T-helper 17 cell (primary cell): Measurements from ENCODE around the gene SPATA2. TPM values are rescaled to one million over a fixed set of nuclear protein-coding genes. Genes with fewer than 3 reads are reported as not detected.
"Not testable (repeated sequence)": the region's sequence is repeated elsewhere in the genome, so short reads cannot be mapped to it uniquely, and the experiment has no call there.

ENCODE experiments used
- ATAC-seq: fragments of 150-1000 bp; cut with Tn5 transposase; 2 replicates; pipeline ENCODE4 v1.10.0; 2021; ENCODE audit warnings: mild to moderate bottlenecking, moderate library complexity
- DNase-seq, 3 donors: peaks; one replicate each; pipeline versions ENCODE4 v3.0.0 to v3.0.0-alpha.2; 2020 to 2021
- H3K9me3 ChIP-seq: one replicate; pipeline ENCODE4 v1.7.0; 2013; ENCODE audit warnings: low read length, mild to moderate bottlenecking; ENCODE audit not compliant: control insufficient read depth, poor library complexity, severe bottlenecking
- H3K27ac Mint-ChIP-seq: one replicate; pipeline ENCODE4 v1.8.0; 2022; ENCODE audit warnings: mild to moderate bottlenecking, moderate library complexity, mixed read lengths
- H3K27me3 Mint-ChIP-seq: one replicate; pipeline ENCODE4 v1.8.0; 2022; ENCODE audit warnings: mixed read lengths
- H3K36me3 Mint-ChIP-seq: one replicate; pipeline ENCODE4 v1.8.0; 2022; ENCODE audit warnings: low read depth, mixed read lengths
- H3K4me1 Mint-ChIP-seq: one replicate; pipeline ENCODE4 v1.8.0; 2022; ENCODE audit warnings: mild to moderate bottlenecking, mixed read lengths
- H3K4me3 Mint-ChIP-seq: one replicate; pipeline ENCODE4 v1.8.0; 2022; ENCODE audit warnings: mild to moderate bottlenecking, moderate library complexity, mixed read lengths
- total RNA-seq, 4 donors: library from RNA in 2 of 4; stranded (reverse) in 2 of 4; gene quantifications; one replicate each; pipeline ENCODE4 v1.2.3 and lab custom pipeline; 2022 to 2026

The SPATA2 gene
- total RNA-seq, 2 donors from 2014 or later, result 23.5 to 24.9 TPM

GRCh38 chr20:49905415-49906091 lies 9.8 kb downstream of the SPATA2 start:
- DNase-seq (no peak), ATAC-seq (no peak)
- Mint-ChIP-seq H3K27me3 (no peaks in the 10 kb centered on the region), H3K4me1 (peaks cover 7% of the 10 kb centered on the region), H3K36me3 (peaks cover 9% of the 10 kb centered on the region), H3K27ac (no peak overlapping the region), H3K4me3 (peak overlapping the region; percentile 7)
- H3K9me3 ChIP-seq, result no peaks in the 10 kb centered on the region

DNA sequence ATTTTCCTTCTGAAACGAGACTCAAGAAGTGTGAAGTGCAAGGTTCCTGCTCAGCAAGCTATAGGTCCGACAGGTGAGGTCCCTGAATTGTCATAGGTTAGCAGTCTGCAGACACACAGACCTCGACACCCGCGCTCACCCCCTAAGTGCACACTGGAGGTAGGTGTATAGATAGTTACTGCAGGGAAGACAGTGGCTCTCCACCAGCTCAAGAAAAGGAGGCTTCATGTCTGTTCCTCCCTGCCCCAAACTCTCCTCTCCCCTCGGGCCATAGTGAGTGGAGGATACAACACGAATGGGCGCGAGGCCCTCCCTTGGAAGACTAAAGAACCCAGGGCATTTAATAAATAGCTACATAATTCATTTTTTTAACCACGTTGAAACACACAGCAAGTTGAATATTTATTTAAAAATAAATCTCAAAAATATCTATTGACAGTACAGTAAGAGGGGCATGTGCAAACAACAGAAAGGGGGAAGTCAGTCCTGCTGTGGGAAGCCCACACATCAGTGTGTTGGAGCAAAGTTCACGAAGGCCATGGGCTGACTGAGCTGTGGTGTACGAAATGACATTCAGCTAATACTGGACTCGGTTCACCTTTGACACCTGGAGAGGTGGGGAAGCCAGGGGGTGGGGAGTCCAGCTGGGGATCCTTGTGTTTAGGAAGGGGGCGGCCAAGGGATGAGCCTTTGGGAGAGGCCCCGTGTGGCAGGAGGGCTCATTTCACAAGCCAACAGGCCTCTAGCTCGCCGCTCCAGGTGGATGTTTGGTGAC lies 10.7 kb downstream of the SPATA2 start:
- Mint-ChIP-seq H3K27ac (no peak overlapping the region), H3K4me3 (no peak overlapping the region), H3K27me3 (no peaks in the 10 kb centered on the region), H3K4me1 (peaks cover 7% of the 10 kb centered on the region), H3K36me3 (peaks cover 8% of the 10 kb centered on the region)
- no peaks in the 10 kb centered on the region for H3K9me3 ChIP-seq
- DNase-seq, result no peak
- no peak for ATAC-seq

GRCh38 chr20:49901588-49901987 lies 13.7 kb downstream of the SPATA2 start:
- H3K27ac Mint-ChIP-seq, result no peak overlapping the region
- H3K27me3 Mint-ChIP-seq, result no peaks in the 10 kb centered on the region
- peaks cover 7% of the 10 kb centered on the region for H3K4me1 Mint-ChIP-seq
- no peak for ATAC-seq
- no peak overlapping the region for H3K4me3 Mint-ChIP-seq
- H3K9me3 ChIP-seq, result no peaks in the 10 kb centered on the region
- no peak for DNase-seq
- peaks cover 4% of the 10 kb centered on the region for H3K36me3 Mint-ChIP-seq

DNA sequence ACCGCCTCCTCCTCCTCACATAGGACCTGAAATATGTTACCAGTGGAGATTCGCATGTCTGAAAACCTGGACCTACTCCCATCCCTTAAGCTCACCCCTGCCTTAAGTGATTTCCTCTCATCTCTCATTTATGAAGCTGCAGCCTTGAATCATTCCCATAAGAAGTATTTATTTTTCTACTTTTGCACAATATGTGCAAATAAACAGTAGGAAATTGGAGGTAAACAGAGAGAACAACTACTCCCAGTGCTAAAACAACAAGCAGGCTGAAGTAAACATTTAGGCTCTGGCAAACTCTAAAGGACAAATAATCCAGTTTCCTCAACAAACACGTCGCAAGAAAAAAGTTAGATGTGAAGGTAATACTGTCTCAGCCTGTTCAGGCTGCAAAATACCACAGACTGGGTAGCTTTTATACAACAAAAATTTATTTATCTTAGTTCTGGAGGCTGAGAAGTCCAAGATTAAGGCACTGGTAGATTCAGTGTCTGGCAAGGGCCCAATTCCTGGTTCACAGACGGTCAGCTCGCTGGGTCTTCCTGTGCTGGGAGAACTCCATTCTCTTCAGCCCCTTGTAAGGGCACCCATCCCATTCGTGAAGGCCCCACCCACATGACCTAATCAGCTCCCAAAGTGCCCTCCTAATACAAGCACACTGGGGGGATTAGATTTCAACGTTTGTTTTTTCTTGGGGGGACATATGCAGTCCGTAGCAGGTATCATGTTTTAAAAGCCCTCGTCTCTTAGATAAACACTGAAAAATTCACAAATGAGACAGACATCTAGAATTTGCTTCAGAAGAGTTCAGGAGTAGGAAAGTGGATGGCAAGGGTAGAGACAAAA lies 15.6 kb downstream of the SPATA2 start:
- ATAC-seq, result no peak
- peak overlapping the region; percentile 49 for H3K27ac Mint-ChIP-seq
- peaks cover 3% of the 10 kb centered on the region for H3K4me1 Mint-ChIP-seq
- no peaks in the 10 kb centered on the region for H3K9me3 ChIP-seq
- no peak overlapping the region for H3K4me3 Mint-ChIP-seq
- DNase-seq, result no peak
- no peaks in the 10 kb centered on the region for H3K27me3 Mint-ChIP-seq
- no peaks in the 10 kb centered on the region for H3K36me3 Mint-ChIP-seq

DNA sequence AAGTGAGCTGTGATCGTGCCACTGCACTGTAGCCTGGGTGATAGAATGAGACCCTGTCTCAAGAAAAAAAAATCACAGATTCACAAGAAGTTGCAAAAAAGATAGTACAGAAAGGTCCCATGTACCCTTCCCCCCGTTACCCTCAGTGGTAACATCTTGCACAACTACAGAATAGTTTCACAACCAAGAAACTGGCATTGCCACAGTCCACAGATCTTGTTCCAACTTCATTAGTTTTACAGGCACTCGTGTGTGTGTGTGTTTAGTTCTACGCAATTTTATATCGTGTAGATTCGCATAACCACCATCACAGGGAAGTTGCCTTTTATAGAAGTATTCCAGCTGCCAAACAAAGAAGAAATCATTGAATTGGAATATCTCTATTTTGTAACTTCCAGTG lies 19.1 kb downstream of the SPATA2 start:
- H3K27ac Mint-ChIP-seq, result no peak overlapping the region
- no peak for DNase-seq
- H3K27me3 Mint-ChIP-seq, result no peaks in the 10 kb centered on the region
- no peak for ATAC-seq
- no peaks in the 10 kb centered on the region for H3K9me3 ChIP-seq
- H3K4me3 Mint-ChIP-seq, result no peak overlapping the region
- H3K36me3 Mint-ChIP-seq, result no peaks in the 10 kb centered on the region
- H3K4me1 Mint-ChIP-seq, result peaks cover 19% of the 10 kb centered on the region

DNA sequence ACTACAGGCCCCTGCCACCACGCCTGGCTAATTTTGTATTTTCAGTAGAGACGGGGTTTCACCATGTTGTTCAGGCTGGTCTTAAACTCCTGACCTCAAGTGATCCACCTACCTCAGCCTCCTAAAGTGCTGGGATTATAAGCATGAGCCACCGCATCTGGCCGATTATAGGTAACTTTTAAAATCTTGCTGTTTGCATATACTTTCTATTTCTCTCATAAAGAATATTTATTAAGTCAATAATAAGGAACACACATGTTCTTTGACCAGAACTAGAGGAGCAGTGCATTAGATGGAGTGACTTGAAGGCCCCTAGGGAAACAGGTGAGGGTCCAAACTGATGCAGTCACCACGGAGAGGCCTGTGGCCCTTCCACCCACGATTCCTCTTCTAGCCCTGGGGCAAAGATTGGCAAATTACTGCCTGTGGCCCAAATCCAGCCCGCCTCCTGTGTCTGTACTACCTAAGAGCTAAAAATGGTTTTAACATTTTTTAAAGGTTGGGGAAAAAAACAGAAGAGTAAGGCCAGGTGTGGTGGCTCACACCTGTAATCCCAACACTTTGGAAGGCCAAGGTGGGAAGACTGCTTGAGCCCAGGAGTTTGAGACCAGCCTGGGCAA lies 19.7 kb downstream of the SPATA2 start:
- peaks cover 19% of the 10 kb centered on the region for H3K4me1 Mint-ChIP-seq
- DNase-seq, H3K27me3 Mint-ChIP-seq, H3K4me3 Mint-ChIP-seq, H3K9me3 ChIP-seq, H3K27ac Mint-ChIP-seq, ATAC-seq, H3K36me3 Mint-ChIP-seq: not testable (repeated sequence)

GRCh38 chr20:49894073-49894470 lies 21.3 kb downstream of the SPATA2 start:
- Mint-ChIP-seq H3K36me3 (no peaks in the 10 kb centered on the region), H3K4me1 (peaks cover 23% of the 10 kb centered on the region), H3K27me3 (no peaks in the 10 kb centered on the region), H3K27ac (peak overlapping the region; percentile 71), H3K4me3 (peak overlapping the region; percentile 77)
- no peaks in the 10 kb centered on the region for H3K9me3 ChIP-seq
- DNase-seq (no peak), ATAC-seq (peak; percentile 57)

DNA sequence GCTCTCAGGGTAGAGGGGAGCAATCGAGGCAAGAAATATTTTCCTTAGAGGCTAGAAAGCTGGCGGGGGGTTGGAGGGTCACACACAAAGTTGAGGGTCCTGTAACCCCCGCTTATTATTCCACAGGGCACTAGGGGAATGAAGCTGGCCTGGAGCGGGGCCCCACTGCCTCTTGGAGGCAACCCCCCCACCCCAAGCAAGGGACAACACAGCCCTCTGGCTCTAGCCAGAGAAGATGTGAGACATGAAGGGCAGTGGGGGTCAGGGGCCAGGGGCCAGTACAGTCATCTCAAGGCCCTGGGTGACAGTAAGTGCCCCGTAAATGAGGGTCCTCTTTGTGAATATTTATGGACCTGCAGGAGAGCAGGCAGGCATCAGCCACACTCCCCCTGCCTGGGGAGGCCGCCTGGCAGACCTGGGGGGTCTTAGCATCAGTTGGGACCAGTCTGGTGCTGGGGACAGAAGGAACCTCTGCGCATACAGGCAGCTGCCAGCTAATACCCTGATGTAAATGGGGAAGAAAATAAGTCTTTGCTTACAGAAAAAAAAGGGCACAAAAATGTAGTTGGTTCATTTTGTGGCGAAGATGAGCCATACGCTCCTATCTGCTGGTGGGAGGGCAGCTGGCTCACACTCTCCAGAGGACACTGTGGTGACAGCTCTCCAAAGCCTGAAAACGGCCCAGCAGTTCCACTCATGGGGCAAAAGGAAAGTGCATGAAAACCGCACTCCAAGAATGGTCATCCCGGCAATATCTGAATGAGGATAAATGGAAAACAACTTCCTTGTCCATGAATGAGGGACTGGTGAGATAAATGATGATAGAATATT lies 21.9 kb downstream of the SPATA2 start:
- H3K4me3 Mint-ChIP-seq, result peak overlapping the region; percentile 77
- DNase-seq (no peak), ATAC-seq (peak; percentile 37)
- no peaks in the 10 kb centered on the region for H3K27me3 Mint-ChIP-seq
- no peaks in the 10 kb centered on the region for H3K9me3 ChIP-seq
- no peaks in the 10 kb centered on the region for H3K36me3 Mint-ChIP-seq
- peaks cover 25% of the 10 kb centered on the region for H3K4me1 Mint-ChIP-seq
- peak overlapping the region; percentile 71 for H3K27ac Mint-ChIP-seq

DNA sequence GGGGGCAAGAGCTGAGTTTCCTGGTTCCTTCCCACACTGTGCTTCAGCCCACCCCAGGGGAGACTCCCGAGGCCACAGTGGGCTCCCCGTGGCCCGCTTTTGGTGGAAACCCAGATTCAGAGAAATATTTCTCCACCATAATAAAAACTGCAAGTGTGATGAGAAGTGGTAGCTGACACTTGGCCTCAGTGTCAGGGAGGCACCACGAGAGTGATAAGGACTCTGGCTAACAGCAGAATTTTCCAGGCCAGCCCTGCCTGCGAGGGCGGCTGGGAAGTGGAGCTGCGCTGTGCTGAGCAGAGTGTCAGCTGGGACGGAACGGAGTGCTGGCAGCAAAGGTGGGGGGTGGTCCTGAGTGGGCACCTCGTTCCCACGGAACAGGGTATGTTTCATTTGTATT lies 22.5 kb downstream of the SPATA2 start:
- peak overlapping the region; percentile 71 for H3K27ac Mint-ChIP-seq
- H3K27me3 Mint-ChIP-seq, result no peaks in the 10 kb centered on the region
- ATAC-seq (no peak), DNase-seq (no peak)
- H3K4me3 Mint-ChIP-seq, result no peak overlapping the region
- H3K4me1 Mint-ChIP-seq, result peaks cover 27% of the 10 kb centered on the region
- no peaks in the 10 kb centered on the region for H3K9me3 ChIP-seq
- no peaks in the 10 kb centered on the region for H3K36me3 Mint-ChIP-seq

- ATAC-seq, result no peak
- DNase-seq, result no peak
- H3K4me3 Mint-ChIP-seq, result peak overlapping the region; percentile 31
- H3K27ac Mint-ChIP-seq, result peak overlapping the region; percentile 71
- H3K36me3 Mint-ChIP-seq, result no peaks in the 10 kb centered on the region
- H3K27me3 Mint-ChIP-seq, result no peaks in the 10 kb centered on the region
- H3K4me1 Mint-ChIP-seq, result peaks cover 30% of the 10 kb centered on the region
- H3K9me3 ChIP-seq, result no peaks in the 10 kb centered on the region
Observed at GRCh38 chr20:49892260-49892659, 23.1 kb downstream of the SPATA2 start.

DNA sequence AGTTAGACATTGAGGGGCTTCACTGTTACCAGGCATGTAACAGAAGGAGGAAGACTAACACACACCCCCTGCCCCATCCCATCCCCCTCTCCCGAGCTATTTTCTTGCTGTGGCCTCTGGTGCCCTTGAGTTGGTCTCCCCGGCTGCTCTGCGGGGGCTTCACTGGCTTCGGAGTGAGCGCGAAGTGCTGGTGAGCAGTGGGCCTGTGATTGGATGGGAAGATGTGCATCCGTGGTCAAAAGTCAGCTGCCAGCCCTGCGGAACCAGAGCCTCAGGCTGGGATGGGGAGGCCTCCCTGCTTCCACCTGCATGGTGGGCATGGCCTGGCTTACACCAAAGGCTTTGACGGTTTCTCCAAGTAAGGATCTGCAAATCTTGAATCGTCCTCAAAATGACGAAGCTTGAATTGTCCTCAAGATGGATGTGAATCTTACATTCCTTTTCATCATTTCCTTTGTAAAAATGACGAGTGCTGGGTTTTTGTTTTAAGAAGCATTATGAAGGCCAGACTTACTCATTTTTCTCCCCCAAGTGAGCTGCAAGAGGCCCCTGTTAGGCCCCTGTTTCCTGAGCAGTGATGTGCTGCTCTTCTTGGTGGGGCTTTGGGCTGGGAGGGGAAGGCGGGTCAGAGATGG lies 23.7 kb downstream of the SPATA2 start:
- no peak overlapping the region for H3K4me3 Mint-ChIP-seq
- H3K36me3 Mint-ChIP-seq, result no peaks in the 10 kb centered on the region
- no peaks in the 10 kb centered on the region for H3K9me3 ChIP-seq
- ATAC-seq, result no peak
- no peak for DNase-seq
- peaks cover 30% of the 10 kb centered on the region for H3K4me1 Mint-ChIP-seq
- H3K27ac Mint-ChIP-seq, result no peak overlapping the region
- H3K27me3 Mint-ChIP-seq, result no peaks in the 10 kb centered on the region
